ENCODE data around the gene TRAF4.
A peak's percentile ranks its signal among the peaks of the same experiment; 100 is the strongest.
"Not testable (repeated sequence)": the region's sequence is repeated elsewhere in the genome, so short reads cannot be mapped to it uniquely, and the experiment has no call there.

The TRAF4 gene

DNA sequence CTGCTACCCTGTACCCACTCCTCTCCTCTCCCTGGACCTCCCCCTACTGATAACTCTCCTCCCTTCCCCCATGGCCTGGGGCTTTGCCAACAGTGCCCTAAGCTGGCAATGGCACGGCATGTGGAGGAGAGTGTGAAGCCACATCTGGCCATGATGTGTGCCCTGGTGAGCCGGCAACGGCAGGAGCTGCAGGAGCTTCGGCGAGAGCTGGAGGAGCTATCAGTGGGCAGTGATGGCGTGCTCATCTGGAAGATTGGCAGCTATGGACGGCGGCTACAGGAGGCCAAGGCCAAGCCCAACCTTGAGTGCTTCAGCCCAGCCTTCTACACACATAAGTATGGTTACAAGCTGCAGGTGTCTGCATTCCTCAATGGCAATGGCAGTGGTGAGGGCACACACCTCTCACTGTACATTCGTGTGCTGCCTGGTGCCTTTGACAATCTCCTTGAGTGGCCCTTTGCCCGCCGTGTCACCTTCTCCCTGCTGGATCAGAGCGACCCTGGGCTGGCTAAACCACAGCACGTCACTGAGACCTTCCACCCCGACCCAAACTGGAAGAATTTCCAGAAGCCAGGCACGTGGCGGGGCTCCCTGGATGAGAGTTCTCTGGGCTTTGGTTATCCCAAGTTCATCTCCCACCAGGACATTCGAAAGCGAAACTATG is 5.2 kb downstream of the TRAF4 start:
- FAIRE-seq, result no peak

DNA sequence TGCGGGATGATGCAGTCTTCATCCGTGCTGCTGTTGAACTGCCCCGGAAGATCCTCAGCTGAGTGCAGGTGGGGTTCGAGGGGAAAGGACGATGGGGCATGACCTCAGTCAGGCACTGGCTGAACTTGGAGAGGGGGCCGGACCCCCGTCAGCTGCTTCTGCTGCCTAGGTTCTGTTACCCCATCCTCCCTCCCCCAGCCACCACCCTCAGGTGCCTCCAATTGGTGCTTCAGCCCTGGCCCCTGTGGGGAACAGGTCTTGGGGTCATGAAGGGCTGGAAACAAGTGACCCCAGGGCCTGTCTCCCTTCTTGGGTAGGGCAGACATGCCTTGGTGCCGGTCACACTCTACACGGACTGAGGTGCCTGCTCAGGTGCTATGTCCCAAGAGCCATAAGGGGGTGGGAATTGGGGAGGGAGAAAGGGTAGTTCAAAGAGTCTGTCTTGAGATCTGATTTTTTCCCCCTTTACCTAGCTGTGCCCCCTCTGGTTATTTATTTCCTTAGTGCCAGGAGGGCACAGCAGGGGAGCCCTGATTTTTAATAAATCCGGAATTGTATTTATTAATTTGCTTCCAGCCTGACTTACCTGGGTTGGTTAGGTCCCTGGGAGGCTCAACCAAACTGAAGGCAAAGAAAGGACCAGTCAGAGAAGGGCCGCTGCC is 5.8 kb downstream of the TRAF4 start:
- no peak for FAIRE-seq

DNA sequence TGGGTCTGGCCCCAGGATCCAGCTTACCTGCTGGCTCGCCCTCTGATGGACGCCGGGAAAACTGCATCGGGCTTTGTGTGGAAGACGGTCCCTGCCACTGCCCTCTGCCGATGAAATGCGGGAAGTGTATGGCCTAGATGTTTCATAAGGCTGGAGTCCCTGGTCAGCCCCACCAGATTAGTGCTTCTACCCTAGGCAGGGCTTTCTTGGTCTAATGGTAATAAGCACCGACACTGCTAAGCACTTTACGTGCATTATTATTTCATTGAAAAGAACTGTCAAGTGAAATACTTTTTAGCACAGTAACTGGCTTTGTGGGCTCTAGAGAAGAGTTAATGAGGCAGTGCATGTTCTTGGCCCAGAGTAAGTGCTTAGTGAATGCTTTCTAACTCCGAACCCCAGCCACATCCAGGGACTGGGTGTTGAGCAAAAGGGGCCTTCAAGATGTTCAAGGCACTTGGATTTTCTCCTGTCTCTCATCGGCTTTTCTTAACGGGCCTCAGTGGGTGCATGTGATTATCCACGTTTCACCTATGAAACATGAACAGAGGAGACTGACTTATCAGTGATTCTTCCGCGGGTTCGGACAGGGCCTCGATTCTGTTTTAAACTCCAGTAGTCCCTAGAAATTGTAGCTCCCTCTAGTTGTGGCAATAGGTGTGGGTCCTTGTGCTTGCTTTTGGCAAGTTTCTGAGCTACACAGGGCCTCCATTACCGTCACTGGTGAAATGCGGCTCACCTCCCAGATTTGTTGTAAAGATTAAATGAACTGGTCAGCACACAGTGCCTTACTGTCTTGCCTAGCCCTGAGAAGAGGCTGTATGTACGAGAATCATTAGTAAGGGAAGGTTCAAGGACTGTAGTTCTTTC is 6.6 kb downstream of the TRAF4 start:
- peak; percentile 95 for FAIRE-seq

DNA sequence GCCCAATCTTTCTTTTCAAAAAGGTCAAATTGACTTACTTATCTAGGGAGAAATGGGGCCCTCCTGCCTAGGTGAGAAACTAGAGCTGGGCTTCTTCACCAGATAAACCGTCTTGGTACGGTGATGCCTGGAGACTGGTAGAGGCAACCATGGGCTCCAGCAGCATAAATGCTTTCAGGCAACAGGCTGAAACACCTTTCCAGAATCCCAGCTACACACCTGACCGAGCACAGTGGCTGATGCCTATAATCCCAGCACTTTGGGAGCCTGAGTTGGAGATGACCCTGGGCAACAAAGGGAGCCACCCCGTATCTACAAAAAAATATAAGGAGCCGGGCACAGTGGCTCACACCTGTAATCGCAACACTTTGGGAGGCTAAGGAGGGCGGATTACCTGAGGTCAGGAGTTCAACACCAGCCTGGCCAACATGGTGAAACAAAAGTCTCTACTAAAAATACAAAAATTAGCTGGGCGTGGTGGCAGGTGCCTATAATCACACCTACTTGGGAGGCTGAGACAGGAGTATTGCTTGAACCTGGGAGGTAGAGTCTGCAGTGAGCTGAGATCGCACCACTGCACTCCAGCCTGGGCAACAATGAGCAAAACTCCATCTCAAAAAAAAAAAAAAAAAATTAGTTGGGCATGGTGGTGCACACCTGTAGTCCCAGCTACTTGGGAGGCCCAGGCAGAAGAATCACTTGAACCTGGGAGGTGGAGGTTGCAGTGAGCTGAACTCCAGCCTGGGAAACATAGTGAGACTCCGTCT is 8.0 kb downstream of the TRAF4 start:
- FAIRE-seq, result no peak

DNA sequence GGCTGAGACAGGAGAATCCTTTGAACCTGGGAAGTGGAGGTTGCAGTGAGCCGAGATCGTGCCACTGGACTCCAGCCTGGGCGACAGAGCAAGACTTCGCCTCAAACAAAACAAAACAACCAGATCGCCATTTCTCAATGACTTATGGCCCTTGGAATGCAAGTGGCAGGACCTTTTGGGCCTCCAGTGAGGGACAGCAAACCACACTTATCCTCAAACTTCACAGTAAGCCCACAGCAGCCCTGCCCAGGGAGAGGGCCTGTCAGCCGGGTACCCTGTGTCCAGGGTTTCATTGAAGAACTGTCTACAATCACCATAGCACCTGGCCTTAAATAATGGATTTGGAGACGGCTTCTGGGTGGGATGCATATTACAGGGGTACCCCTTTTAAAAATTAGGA is 11.7 kb downstream of the TRAF4 start:
- no peak for FAIRE-seq

DNA sequence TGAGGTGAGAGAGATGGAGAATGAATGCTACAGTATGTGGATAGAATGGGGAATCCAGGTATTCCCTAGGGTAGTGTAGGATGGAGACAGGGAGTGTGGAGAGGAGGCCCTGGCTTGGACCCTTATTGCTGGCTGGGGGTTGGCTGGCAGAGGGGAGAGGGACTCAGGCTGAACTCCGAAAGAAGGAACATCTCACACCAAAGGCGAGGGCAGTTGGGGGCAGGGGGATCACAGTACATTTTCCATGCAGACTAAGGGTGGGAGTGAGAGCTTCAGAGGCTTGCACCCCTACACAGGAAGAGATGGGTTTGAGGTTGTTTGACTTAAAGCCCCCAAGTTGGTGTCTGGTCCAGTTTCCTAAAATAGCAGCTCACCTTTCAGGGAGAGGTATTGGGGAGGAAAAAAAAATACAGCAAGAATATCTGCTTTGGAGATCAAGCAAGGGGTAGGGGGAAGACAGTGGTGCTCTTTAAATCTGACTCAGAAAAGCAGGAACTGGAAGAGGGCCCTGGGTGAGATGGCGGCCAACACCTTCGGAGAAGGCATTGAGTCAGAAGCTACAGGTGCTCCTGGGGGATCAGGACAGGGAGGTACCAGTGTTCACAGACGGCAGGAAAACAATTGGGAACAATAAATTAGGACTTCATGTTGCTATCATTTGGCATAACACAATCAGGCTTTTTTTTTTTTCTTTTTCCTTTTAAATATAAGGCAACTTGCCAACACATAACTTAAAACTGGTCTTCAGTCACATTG is 12.4 kb downstream of the TRAF4 start:
- FAIRE-seq, result no peak

DNA sequence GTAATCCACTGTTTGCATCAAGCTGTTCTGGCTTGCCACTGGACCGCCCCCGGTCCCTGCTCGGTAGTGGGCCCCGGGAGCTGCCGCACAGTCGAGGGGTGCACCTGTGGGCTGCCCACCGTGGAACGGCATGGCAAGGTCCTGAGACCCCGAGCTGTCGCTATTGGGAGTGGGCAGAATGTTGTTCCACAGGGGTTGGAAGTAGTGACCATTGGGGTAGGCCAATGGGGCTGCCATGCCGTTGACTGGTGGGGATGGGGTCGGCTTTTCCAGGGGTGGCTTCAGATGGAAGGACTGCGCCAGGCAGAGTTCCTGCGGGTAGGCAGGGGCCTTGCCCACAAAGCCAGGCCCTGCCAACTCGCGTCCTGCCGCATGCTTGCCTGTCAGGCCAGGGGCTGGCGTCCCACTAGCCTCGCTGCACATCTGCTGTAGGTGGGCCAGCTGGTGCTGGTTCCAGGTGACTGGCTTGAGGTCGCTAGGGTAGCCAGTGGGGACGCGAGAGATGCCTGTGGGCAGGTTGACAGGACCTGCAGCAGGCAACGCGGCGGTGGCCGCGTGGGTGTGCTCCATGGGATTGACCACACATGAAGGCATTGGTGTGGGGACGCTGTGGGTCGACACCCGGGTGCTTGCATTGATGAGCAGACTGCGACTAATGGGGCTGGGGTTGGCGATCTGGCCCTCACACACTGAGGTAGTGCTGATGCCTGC is 14.8 kb downstream of the TRAF4 start:
- no peak for FAIRE-seq

DNA sequence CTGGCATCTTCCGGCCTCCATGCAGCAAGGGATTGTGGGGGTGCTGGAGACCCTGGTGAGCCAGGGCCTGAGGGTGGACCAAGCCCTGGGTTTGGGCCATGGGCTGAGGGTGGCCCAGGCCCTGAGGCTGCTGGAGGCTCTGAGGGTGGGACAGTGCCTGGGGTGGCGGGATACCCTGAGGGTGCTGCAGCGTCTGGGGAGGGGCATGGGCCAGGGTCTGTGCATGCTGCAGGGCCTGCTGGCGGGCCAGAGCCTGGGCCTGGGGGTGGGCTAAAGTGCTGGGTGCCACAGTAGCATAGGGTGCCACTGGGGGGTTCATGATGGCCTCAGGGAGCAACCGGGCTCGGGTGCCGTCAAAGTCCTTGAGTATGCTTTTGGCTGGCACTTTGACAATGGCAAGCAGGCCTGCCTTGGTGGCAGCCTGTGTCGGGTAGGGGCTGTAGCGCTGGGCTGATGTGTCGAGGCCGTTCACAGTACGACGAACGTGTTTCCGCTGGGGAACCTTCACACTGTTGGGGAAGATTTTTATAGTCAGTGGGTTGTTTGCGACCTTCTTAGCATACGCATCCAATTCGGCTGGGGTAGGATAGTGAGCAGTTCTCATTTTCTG is 15.6 kb downstream of the TRAF4 start:
- FAIRE-seq, result no peak

DNA sequence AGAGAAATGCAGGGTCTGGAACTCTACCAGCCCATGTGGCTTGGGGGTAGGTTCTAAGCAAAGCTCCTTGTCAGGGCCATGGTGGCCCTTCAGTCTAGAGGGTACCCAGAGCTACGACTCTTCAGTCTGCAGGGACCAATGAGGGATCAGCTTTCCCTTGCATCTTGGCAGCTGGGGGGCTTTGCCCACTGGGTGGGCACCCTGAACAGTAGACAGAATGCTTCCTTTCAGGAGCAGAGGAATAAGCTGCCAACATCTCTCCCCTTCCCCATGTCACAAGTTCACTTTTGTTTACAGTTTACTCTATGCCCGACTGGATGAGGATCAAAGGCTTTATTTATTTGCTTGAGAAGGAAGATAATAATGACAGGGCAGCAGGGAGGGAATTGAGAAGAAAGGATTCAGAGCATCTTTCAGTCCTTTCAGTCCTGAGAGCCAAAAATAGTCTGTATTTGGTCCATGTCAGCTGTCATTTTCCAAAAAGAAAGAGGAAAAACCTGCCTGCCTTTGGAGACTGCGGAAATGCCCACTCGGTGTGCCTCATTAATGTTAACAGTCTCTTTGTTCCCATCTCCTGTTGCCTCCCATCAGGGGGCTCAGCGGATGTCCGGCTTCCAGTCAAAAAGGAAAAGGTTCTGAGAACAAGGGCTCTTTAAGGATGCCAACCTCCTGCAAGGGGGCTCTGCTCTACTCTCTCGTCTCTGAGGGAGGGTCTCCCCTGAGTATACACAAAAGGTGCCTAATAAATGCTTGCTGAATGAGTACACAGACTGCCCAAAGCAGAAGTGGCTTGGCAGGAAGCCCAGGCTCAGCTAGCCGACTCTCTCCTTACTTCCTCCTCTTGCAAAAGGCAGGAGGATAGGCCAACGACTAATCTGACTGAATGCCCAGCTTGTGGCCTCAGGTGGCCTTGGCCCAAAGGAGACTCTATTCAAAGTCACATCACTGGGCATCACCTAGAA is 17.1 kb downstream of the TRAF4 start:
- no peak for FAIRE-seq

DNA sequence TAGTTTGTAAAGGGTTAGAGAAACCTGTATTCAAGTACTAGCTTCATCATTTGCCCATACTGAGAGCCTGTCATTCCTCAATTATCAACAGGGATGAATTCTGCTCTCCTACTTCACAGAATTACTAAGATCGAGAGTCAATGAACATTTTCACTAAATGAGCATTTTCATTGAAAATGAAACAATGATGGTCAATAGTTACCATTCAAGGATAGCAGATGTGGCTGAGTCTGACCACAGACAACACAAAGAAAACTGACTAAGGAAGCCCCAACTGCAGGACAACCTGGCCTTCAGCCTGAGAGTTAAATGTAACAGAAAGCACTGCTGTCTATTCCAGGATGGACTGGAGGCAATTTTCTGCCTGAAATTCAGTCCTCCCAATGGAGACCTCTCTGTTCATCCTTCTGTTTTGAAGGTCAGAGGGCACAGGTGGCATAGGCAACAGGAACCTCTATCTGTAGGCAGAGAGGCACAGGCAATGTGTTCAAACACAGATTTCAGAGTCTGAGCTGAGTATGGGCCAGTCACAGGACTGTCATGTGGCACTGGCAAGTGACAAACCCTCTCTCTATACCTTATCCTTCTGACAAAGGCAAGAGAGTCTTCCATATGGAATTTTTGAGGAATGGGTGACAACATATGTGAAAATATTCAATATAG is 19.5 kb downstream of the TRAF4 start:
- FAIRE-seq, result no peak

DNA sequence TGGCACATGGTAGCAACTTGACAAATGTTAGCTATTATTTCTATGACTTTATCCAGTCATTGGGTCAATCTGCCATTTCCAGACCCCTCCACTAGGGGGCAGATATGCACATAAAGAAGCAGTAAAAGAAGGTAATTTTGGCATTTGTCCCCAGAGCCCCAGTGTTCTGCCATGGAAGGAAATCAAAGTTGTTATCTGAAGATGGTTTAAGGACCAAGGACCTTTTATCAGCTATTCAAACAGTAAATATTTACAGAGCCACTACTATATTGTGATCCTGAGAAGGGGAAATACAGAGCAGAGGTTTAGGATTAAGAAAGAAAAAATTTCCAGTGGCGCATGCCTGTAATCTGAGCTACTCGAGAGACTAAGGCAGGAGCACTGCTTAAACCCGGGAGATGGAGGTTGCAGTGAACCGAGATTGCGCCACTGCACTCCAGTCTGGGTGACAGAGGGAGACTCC is 20.0 kb downstream of the TRAF4 start:
- peak; percentile 91 for FAIRE-seq

DNA sequence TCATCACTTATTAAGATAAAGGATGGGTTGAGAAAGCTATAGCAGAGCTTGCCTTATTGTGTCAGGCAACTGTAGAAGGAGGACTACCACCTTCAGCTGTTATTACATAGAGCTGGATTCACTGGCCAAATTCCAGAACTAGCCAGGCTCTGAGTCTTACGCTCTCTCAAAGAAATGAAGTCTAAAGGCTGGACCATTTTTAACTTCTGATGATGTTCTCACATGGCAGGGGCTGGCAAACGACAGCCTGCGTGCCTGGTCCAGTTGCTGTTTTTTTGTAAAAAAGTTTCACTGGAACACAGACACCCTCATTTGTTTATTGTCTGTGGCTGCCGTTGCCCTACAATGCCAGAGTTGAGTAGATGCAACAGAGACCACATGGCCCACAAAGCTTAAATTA is 21.2 kb downstream of the TRAF4 start:
- no peak for FAIRE-seq

DNA sequence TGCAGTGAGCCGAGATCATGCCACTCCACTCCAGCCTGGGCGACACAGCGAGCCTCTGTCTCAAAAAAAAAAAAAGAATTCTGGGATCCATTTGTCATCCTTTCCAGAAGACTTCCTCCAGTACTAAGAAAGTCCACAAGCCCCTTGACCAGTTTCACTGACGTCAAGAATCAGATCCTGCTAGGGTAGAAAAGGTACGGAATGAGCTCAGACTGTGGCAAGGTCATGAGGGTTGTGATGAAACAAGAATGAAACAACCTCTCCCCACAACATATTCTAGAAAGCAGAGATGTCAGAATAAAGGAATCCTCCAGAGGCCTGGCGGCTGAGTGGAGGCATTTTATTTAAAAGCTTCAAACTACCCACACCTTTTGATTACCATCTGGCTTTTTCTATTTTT is 29.9 kb downstream of the TRAF4 start:
- FAIRE-seq, result no peak

DNA sequence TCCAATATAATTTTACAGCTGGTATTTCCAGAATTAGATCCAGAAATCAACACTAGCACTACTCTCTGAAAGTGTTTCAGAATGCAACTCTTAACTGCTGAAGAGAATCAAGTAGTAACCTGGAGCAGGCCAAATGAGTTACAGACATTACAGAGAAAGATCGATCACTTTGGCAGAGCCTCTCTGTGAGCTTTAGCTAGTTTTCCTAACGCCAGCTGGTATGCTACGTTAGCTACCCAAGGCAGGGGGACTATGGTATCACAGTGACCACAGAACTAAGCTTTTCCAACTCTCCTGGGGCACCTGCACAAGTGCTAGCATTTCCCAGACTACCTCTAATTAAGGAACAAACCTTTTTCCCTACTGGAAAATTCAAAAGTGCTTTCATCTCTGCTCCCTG is 30.4 kb downstream of the TRAF4 start:
- FAIRE-seq, result no peak

DNA sequence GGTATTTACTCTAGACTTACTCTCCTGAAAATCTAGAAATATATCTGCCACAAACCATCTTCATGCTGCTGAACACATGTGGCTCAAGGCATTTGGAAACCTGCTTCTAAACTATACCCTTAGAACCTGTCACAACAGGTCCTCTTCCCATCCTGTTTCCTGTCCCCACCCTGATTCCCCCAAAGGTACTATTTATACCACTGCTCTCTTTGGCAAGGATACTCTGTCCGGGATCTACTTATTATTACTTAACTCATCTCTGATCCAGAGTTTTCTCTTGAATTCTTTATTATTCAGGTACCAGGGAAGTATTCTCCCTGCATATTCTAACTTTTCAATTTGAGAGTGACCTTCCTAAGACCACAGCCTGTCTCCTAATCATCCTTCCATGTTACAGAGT is 33.4 kb downstream of the TRAF4 start:
- no peak for FAIRE-seq

DNA sequence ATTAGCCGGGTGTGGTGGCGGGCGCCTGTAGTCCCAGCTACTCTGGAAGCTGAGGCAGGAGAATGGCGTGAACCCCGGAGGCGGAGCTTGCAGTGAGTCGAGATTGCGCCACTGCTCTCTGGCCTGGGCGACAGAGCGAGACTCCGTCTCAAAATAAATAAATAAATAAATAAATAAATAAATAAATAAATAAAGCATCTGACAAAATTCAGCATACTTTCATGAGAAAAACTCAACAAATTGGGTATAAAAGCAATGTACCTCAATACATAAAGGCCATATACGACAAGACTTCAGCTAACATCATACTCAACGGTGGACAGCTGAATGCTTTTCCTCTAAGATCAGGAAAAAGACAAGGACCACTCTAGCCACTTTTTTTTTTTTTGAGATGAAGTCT is 35.8 kb downstream of the TRAF4 start:
- not testable (repeated sequence) for FAIRE-seq

DNA sequence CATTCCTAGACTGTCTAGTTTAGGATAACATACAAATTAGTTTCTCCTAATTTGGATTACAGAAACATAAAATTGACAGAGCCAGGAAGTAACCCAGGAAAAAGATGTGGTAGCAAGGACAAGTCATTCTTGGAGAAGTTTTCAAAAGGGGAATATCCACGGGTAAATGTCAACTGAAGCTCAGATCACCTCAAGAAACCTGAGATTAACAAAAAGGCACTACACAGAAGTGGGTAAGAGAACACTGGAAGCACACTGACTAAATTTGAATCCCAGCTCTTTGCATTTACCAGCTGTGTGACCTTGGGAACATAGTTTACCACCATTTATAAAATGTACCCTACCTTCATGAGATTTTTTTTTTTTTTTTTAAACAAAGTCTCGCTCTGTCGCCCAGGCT is 39.4 kb downstream of the TRAF4 start:
- no peak for FAIRE-seq

DNA sequence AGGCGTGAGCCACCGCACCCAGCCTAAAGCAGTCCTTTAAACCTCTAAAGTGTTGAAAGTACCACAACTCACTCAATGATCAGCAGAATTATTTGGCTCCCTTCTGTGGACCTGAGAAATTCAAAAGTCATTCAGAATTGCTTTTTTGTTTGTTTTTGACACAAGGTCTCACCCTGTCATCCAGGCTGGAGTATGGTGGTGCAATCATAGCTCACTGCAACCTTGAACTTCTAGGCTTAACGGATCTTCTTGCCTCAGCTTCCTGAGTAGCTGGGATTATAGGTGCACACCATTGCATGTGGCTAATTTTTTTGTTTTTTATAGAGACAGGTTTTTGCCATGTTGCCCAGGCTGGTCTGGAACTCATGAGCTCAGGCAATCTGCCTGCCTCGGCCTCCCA is 44.3 kb downstream of the TRAF4 start:
- FAIRE-seq, result no peak

All from G401.6 (cell line).